PC-9 (cell line): ENCODE measurements around the gene MS4A3. TPM values are rescaled to one million over a fixed set of nuclear protein-coding genes. Genes with fewer than 3 reads are reported as not detected.
"Not testable (repeated sequence)": the region's sequence is repeated elsewhere in the genome, so short reads cannot be mapped to it uniquely, and the experiment has no call there.

ENCODE experiments used
- Bru-seq: library from RNA; stranded (reverse); fragments of 400-500 nt; gene quantifications from one replicate; lab custom pipeline; 2021; lab: Mats Ljungman, UMichigan
- BruChase-seq, 2 experiments: library from RNA; stranded (reverse); fragments of 400-500 nt; gene quantifications; one replicate each; lab custom pipeline; 2021; lab: Mats Ljungman, UMichigan
- BruUV-seq: library from RNA; stranded (reverse); fragments of 400-500 nt; replicated peaks from 2 replicates; lab custom pipeline; 2021; lab: Mats Ljungman, UMichigan
- CTCF ChIA-PET: fragments of 300-600 bp; sonication (Branson Sonifier 250); formaldehyde crosslinking; loops from one replicate; lab custom pipeline; 2022; ENCODE audit warnings: antibody characterized with exemption; lab: Charles Lee
- POLR2A ChIA-PET: fragments of 300-600 bp; sonication (Branson Sonifier 250); formaldehyde crosslinking; loops from one replicate; lab custom pipeline; 2022; ENCODE audit warnings: antibody characterized with exemption; ENCODE audit not compliant: unreplicated experiment; lab: Charles Lee
- DNase-seq, 2 experiments: peaks; one replicate each; pipeline versions ENCODE4 v3.0.0 to v3.0.0-alpha.2; 2015 to 2022; ENCODE audit warnings: mixed read lengths in 1 of 2
- H2AFZ ChIP-seq: fragments of 200-600 bp; sonication (generic); 2 replicates; pipeline ENCODE4 v1.8.1; 2017; ENCODE audit warnings: antibody characterized with exemption
- H3F3A ChIP-seq: fragments of 200-600 bp; sonication (generic); 2 replicates; pipeline ENCODE4 v1.8.1; 2017; ENCODE audit warnings: antibody characterized with exemption, mild to moderate bottlenecking, low read depth; ENCODE audit not compliant: insufficient read depth
- H3K27ac ChIP-seq: fragments of 200-600 bp; sonication (generic); 2 replicates; pipeline ENCODE4 v1.6.1; 2016; ENCODE audit warnings: mixed run types
- H3K27me3 ChIP-seq: fragments of 200-600 bp; sonication (generic); 2 replicates; pipeline ENCODE4 v1.6.1; 2016; ENCODE audit warnings: low read depth, mixed run types; ENCODE audit not compliant: insufficient read depth
- H3K36me3 ChIP-seq: fragments of 200-600 bp; sonication (generic); 2 replicates; pipeline ENCODE4 v1.6.1; 2016; ENCODE audit warnings: low read depth, mixed run types
- H3K4me1 ChIP-seq: fragments of 200-600 bp; sonication (generic); replicated peaks from 2 replicates; pipeline ENCODE4 v1.6.1; 2016; ENCODE audit warnings: mixed run types; ENCODE audit not compliant: insufficient read depth
- H3K4me2 ChIP-seq: fragments of 200-600 bp; sonication (generic); 2 replicates; pipeline ENCODE4 v1.6.1; 2017; ENCODE audit warnings: mixed run types
- H3K4me3 ChIP-seq: fragments of 200-600 bp; sonication (generic); 2 replicates; pipeline ENCODE4 v1.6.1; 2016; ENCODE audit warnings: mixed run types
- H3K79me2 ChIP-seq: fragments of 200-600 bp; sonication (generic); 2 replicates; pipeline ENCODE4 v1.6.1; 2017; ENCODE audit warnings: low read depth, mixed run types
- H3K9me2 ChIP-seq: fragments of 200-600 bp; sonication (generic); 2 replicates; pipeline ENCODE4 v1.8.1; 2017; ENCODE audit warnings: mild to moderate bottlenecking; ENCODE audit not compliant: insufficient read depth
- H3K9me3 ChIP-seq: fragments of 200-600 bp; sonication (generic); 2 replicates; pipeline ENCODE4 v1.8.1; 2016; ENCODE audit warnings: low read depth; ENCODE audit not compliant: insufficient read depth
- H4K20me1 ChIP-seq: fragments of 200-600 bp; sonication (generic); 2 replicates; pipeline ENCODE4 v1.8.1; 2017; ENCODE audit not compliant: insufficient read depth
- CTCF ChIP-seq: fragments of 200-600 bp; sonication (generic); conservative IDR thresholded peaks from 2 replicates; pipeline ENCODE4 v1.6.1; 2017; ENCODE audit warnings: mixed run types, antibody characterized with exemption, mild to moderate bottlenecking, moderate library complexity
- EZH2 ChIP-seq: fragments of 200-600 bp; sonication (generic); IDR thresholded peaks from 2 replicates; pipeline ENCODE4 v1.8.0; 2017; ENCODE audit warnings: antibody characterized with exemption, low read depth
- intact Hi-C: fragments of 100-400 bp; cut with micrococcal nuclease; formaldehyde crosslinking; loops from one replicate; pipeline ENCODE4 v1.10.0; 2022; ENCODE audit not compliant: unreplicated experiment
- long read RNA-seq: library from polyadenylated mRNA; stranded (forward); transcript quantifications from one replicate; pipeline ENCODE4 v2.0.0, GENCODE V29; 2022
- total RNA-seq: library from RNA; stranded (reverse); gene quantifications from 2 replicates; pipeline ENCODE4 v1.2.3, GENCODE V29; 2021

MS4A3 gene
- total RNA-seq (not detected in 2 replicates), Bru-seq, nascent RNA (not detected), BruChase-seq, experiment 1, labeled RNA remaining after a 2-hour chase (not detected), BruChase-seq, experiment 2, labeled RNA remaining after a 6-hour chase (not detected)
- long read RNA-seq: 0 reads

GRCh38 chr11:60056349-60056969 lies at the start of gene MS4A3:
MS4A3 (plus strand) TSS chr11:60056665; CDS start chr11:60061161, 4,496 bp downstream.
- Histone ChIP-seq H3K4me3 (no peak within 1 kb of the TSS), H3K4me2 (no peak within 1 kb of the TSS), H3K27ac (no peak within 1 kb of the TSS), H3K36me3 (no peaks in the 10 kb centered on the region), H3K9me3 (no peaks in the 10 kb centered on the region), H3K79me2 (no peaks in the 10 kb centered on the region), H3K27me3 (peaks cover 37% of the 10 kb centered on the region), H3K9me2 (no peaks in the 10 kb centered on the region), H3F3A (no peaks in the 10 kb centered on the region), H3K4me1 (no peaks in the 10 kb centered on the region), H2AFZ (no peak within 1 kb of the TSS), H4K20me1 (no peaks in the 10 kb centered on the region)
- intact Hi-C loops: no loop called here
- TF ChIP-seq EZH2: no peak
- no peak for TF ChIP-seq CTCF
- ChIA-PET POLR2A (no interaction called here), CTCF (no interaction called here)
- no peak for DNase-seq
- BruUV-seq: no TSS peak

DNA sequence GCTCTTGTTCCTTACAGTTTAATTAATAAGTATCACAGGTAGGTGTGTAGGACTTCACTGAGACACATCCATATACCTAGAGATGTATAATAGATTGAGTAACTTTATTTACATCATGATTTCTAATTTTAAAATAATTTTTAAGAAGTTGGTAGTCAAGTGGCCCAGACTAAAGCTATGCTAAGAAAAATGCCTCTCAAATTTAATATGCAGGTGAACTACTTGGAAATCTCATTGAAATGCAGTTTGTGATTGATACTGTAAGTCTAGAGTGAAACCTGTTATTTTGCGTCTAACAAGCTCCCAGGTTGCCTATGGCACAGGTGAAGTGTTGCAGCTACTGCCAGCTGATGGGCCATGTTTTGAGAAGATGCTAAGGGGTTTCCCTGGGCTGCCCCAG lies 39.6 kb upstream of the MS4A3 start, which contains the start of gene OOSP4B:
TSS of gene OOSP4B (plus strand) at position 301 of the 400 bp plus-strand sequence.
- Histone ChIP-seq H3K36me3 (no peaks in the 10 kb centered on the region), H3K27ac (no peak within 1 kb of the TSS), H3K4me1 (no peaks in the 10 kb centered on the region), H3K4me2 (no peak within 1 kb of the TSS), H4K20me1 (no peaks in the 10 kb centered on the region), H3K79me2 (no peaks in the 10 kb centered on the region), H2AFZ (no peak within 1 kb of the TSS), H3K27me3 (peaks cover 20% of the 10 kb centered on the region; the same call in 1 of the 2 replicates), H3F3A (no peaks in the 10 kb centered on the region), H3K9me2 (no peaks in the 10 kb centered on the region), H3K9me3 (no peaks in the 10 kb centered on the region), H3K4me3 (no peak within 1 kb of the TSS)
- intact Hi-C loops: no loop called here
- ChIA-PET CTCF (no interaction called here), POLR2A (interaction anchor here (0.7 kb wide), 1 partner anchor 674 kb away, joined by 6 read pairs; no protein-coding TSS in a partner anchor)
- BruUV-seq: no TSS peak
- DNase-seq: no peak
- TF ChIP-seq EZH2 (no peak), CTCF (no peak)

- no peaks in the 10 kb centered on the region for H3K79me2 ChIP-seq
- intact Hi-C loops: no loop called here
- no peaks in the 10 kb centered on the region for H3K4me1 ChIP-seq
- CTCF ChIA-PET: no interaction called here
- no peak overlapping the region for H2AFZ ChIP-seq
- H3K27ac ChIP-seq: no peak overlapping the region
- no peak overlapping the region for H3K4me3 ChIP-seq
- no peaks in the 10 kb centered on the region for H3K36me3 ChIP-seq
- no peaks in the 10 kb centered on the region for H4K20me1 ChIP-seq
- no TSS peak for BruUV-seq
- POLR2A ChIA-PET: no interaction called here
- no peak for DNase-seq
- H3K9me3 ChIP-seq: no peaks in the 10 kb centered on the region
- no peaks in the 10 kb centered on the region for H3F3A ChIP-seq
- H3K4me2 ChIP-seq: no peak overlapping the region
- H3K27me3 ChIP-seq: peaks cover 20% of the 10 kb centered on the region; the same call in 1 of the 2 replicates
- TF ChIP-seq CTCF (no peak), EZH2 (no peak)
- H3K9me2 ChIP-seq: no peaks in the 10 kb centered on the region
Observed at GRCh38 chr11:60018058-60018457, 38.4 kb upstream of the MS4A3 start.

DNA sequence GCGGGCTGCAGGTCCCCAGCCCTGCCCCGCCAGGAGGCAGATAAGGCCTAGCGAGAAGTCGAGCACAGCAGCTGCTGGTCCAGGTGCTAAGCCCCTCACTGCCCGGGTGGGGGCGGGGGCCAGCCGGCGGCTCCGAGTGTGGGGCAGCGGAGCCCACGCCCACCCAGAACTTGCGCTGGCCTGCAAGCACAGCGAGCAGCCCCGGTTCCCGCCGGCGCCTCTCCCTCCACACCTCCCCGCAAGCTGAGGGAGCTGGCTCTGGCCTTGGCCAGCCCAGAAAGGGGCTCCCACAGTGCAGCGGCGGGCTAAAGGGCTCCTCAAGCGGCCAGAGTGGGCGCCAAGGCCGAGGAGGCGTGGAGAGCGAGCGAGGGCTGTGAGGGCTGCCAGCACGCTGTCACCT lies 36.1 kb upstream of the MS4A3 start:
- H3K79me2 ChIP-seq, H3K4me3 ChIP-seq, H2AFZ ChIP-seq, POLR2A ChIA-PET, H3K9me2 ChIP-seq, H4K20me1 ChIP-seq, H3F3A ChIP-seq, DNase-seq, H3K4me1 ChIP-seq, H3K27ac ChIP-seq, CTCF ChIA-PET, BruUV-seq, H3K9me3 ChIP-seq, H3K4me2 ChIP-seq, H3K36me3 ChIP-seq: not testable (repeated sequence)
- intact Hi-C loops: loop anchor here (10.0 kb wide), 1 partner anchor 196 kb away; no protein-coding TSS in a partner anchor
- H3K27me3 ChIP-seq: peaks cover 20% of the 10 kb centered on the region; the same call in 1 of the 2 replicates
